HT1080 (cell line): ENCODE measurements around the gene DTHD1. TPM values are rescaled to one million over a fixed set of nuclear protein-coding genes. Genes with fewer than 3 reads are reported as not detected.

Source experiments
- DNase-seq: peaks from one replicate; pipeline ENCODE4 v3.0.0-alpha.2; 2015; ENCODE audit warnings: low read depth
- total RNA-seq: library from RNA; depleted of rRNA; stranded (reverse); fragments of >200 nt; shearing (Covaris generic); gene quantifications from 2 replicates; pipeline ENCODE4 v1.2.3, GENCODE V29; 2014

DTHD1 gene
- total RNA-seq, 1 experiment from 2014 or later, result not detected

GRCh38 chr4:36269101-36269500 is 12.3 kb upstream of the DTHD1 start:
- DNase-seq, result no peak

- DNase-seq, result no peak
Observed at GRCh38 chr4:36269533-36270173, 11.8 kb upstream of the DTHD1 start.

GRCh38 chr4:36273276-36273675 is 8.1 kb upstream of the DTHD1 start:
- no peak for DNase-seq

GRCh38 chr4:36274158-36274557 is 7.3 kb upstream of the DTHD1 start:
- DNase-seq, result no peak

- DNase-seq, result no peak
Observed at GRCh38 chr4:36277533-36277932, 3.9 kb upstream of the DTHD1 start.

GRCh38 chr4:36278789-36279188 is 2.6 kb upstream of the DTHD1 start:
- DNase-seq, result no peak

GRCh38 chr4:36280555-36280954 is 861 bp upstream of the DTHD1 start:
- no peak for DNase-seq

GRCh38 chr4:36282503-36283030 is 1.2 kb downstream of the DTHD1 start:
- DNase-seq, result no peak

- DNase-seq, result no peak
Observed at GRCh38 chr4:36283912-36284465, 2.6 kb downstream of the DTHD1 start.

GRCh38 chr4:36285784-36286480 is 4.5 kb downstream of the DTHD1 start:
- peak; percentile 86 for DNase-seq

- no peak for DNase-seq
Observed at GRCh38 chr4:36286481-36286871, 5.1 kb downstream of the DTHD1 start.

GRCh38 chr4:36288731-36289426 is 7.5 kb downstream of the DTHD1 start:
- DNase-seq, result no peak

- no peak for DNase-seq
Observed at GRCh38 chr4:36290641-36291040, 9.2 kb downstream of the DTHD1 start.

- no peak for DNase-seq
Observed at GRCh38 chr4:36292556-36293188, 11.3 kb downstream of the DTHD1 start.

GRCh38 chr4:36301127-36301526 is 19.7 kb downstream of the DTHD1 start:
- DNase-seq, result no peak

GRCh38 chr4:36303426-36304137 is 22.2 kb downstream of the DTHD1 start:
- no peak for DNase-seq

- no peak for DNase-seq
Observed at GRCh38 chr4:36304138-36304681, 22.8 kb downstream of the DTHD1 start.

- no peak for DNase-seq
Observed at GRCh38 chr4:36308150-36308549, 26.7 kb downstream of the DTHD1 start.

GRCh38 chr4:36310216-36310615 is 28.8 kb downstream of the DTHD1 start:
- no peak for DNase-seq

- DNase-seq, result peak; percentile 43
Observed at GRCh38 chr4:36310793-36311192, 29.4 kb downstream of the DTHD1 start.

- no peak for DNase-seq
Observed at GRCh38 chr4:36312511-36312910, 31.1 kb downstream of the DTHD1 start.
